DMS 273 (cell line): Measurements from ENCODE around the gene ABCB10.
"Not testable (repeated sequence)": the region's sequence is repeated elsewhere in the genome, so short reads cannot be mapped to it uniquely, and the experiment has no call there.

Experiments used
- DNase-seq: peaks from one replicate; lab custom pipeline; 2025; ENCODE audit not compliant: unreplicated experiment; lab: John Stamatoyannopoulos, UW

ABCB10 gene

DNA sequence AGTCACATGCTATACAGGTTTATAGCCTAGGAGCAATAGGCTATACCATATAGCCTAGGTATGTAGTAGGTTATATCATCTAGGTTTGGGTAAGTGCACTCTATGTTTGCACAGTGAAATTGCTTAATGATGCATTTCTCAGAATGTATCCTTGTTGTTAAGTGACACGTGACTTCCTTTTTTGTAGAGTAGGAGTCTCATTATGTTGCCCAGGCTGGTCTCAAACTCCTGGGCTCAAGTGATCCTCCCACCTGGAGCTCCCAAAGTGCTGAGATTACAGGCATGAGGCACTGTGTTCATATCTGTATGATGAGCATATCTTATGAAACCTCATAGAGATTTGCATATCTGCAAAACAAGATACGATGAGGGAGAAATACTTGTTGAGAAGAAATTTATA, 13.8 kb upstream of the ABCB10 start:
- DNase-seq: no peak

DNA sequence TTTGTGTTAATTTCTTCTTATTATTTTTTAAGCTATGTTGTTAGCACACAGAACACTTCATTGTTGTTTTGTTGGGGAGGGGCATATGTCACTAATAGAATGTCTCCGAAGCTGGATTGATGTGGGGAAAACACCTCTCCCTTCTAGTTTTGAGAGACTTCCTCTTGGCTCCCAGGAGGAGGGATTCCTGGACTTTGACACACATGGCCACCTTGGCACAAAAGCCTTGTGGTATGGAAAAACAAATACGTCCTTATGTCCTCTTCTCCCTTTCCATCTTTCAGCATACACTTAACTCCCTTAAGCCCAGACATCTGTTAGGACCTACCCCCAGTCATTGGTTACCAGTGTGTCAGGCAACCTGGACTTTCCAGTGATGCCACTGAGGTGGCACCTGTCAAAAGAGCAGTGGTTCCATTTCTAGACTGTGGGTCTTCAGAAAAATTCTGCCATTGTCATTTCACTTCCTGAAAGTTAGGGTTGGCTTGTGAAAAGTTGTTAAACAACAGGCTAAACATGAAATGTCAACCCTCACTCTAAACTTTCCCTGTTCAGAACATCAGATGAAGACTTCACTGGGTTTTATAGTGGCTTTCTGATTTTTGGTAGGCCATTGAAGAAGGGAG, 12.5 kb upstream of the ABCB10 start:
- DNase-seq: peak; percentile 81

GRCh38 chr1:229570305-229570704, 11.8 kb upstream of the ABCB10 start:
- no peak for DNase-seq

DNA sequence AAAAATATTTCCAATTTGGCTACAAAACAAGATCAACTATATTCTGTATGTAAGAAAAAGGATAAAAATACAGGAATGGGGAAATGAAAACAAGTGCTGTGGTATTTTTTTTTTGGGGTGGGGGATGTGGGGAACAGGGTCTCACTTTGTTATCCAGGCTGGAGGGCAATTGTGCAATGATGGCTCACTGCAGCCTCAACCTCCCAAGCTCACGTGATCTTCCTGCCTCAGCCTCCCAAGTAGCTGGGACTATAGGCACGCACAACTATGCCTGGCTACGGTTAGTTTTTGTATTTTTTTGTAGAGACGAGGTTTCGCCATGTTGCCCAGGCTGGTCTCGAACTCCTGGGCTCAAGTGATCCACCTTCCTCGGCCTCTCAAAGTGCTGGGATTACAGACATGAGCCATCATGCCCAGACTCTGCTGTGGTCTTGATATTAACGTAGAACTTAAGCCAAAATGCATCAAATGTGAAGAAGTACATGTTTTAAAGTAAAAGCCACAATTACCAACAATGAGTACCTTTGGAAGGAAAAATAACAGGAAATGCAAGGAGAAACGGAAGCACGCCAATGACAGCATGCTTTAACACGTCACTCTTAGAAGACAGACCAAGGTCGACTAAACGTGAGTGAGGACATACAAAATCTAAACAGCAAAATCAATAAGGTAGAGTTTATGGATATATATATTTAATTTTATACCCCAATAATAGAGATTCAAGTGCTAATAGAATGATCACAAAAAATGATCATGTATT, 8.8 kb upstream of the ABCB10 start:
- DNase-seq: no peak

DNA sequence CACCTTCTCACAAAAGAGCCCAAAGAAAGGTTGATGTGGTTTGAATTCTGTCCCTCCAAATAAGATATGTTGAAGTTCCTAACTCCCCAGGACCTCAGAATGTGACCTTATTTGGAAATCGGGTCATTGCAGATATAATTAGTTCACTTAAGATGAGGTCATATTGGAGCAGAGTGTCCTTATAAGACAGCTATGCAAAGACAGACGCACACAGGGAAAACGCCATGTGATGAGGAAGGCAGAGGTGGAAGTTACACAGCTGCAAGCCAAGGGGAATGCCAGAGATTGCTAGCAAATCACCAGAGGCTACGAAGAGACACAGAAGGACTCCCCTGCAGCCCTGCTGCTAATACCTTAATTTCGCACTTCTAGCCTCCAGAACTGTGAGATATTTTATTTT, 5.2 kb upstream of the ABCB10 start:
- peak; percentile 14 for DNase-seq

DNA sequence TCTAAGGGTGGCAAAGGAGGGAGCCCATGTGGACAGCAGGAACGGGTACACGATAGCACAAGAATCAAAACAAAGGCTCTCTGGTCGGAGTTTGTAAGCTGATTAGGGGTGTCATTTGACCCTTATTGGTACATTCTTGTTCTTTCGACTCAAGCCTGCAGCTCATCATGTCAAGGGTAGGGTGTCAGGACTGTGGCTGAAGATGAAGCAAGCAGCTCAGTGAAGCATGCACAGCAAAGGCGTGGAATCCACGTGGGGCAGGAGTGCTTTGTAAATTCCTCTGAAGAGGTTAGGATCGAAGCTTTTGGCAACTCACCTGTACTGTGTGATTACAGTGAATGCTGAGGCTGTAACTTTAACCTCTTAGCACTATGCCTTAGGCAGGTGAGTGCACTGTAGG, 4.7 kb upstream of the ABCB10 start:
- DNase-seq: no peak

DNA sequence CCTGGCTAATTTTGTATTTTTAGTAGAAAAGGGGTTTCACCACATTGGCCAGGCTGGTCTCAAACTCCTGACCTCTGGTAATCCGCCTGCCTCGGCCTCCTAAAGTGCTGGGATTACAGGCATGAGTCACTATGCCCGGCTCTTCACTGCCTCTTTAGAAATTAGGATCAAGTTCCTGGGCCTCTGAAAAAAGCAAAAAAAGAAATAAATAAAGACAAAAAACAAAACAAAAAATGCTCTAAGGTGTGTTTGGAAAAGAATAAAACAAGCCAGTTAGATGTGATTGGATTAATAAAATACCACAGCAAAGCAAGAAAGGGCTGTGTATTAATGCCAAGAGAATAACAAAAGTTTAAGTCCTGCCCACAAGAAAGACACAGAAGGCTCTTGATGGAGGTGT, 4.2 kb upstream of the ABCB10 start:
- DNase-seq: no peak

DNA sequence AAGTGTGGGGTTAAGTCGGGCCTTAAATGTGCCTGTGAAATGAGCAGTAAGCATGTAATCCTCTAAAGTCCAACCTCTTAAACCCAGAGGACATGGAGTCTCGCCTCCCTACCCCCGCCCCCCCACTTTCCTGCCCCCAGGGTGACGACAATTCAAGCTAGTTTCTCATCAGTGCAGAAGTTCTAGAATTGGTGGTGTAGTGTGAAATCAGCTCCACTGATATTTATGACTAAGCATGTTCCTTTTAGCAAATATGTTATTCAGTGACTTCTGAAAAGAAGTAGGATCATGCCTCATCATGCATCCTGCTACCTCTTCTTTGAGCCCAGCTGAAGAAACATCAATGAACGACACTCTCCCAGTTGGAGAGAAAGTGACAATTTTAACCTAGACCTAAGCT, 2.6 kb upstream of the ABCB10 start:
- no peak for DNase-seq

- not testable (repeated sequence) for DNase-seq
These were observed 1.6 kb upstream of the ABCB10 start for GRCh38 chr1:229560124-229560523.

- peak; percentile 17 for DNase-seq
These were observed 862 bp upstream of the ABCB10 start for GRCh38 chr1:229559336-229559801.

GRCh38 chr1:229557913-229558414, 543 bp downstream of the ABCB10 start:
- peak; percentile 78 for DNase-seq

DNA sequence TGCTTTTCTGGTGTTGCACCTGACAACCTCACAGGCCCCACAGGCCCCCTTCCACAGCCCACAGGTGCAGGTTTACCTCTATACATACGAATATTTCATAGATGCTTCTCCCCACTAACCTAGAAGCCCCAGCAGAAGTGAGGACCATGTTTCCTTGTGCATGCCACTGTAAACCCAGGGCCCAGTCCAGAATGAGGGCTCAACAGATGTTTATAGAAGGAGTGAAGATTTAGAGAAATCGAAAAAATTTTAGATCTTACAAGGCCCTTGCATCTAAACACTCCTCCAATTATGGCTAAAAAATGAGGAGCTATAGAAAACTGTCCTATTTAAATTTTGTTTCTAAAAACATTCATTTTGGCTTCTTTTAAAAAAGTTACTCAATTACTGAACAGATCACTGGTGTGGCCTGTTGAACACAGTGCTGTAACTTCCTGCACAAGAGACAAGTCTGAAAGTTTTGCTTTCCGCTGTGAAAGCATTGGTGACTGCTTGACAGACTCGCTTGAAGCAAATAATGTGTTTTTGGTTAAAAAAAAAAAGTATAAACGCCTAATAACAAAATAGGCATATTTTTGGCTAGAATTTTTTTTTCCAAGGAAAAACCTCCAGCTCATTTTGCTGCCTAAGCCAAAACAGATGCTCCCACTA, 1.2 kb downstream of the ABCB10 start:
- DNase-seq: peak; percentile 46

DNA sequence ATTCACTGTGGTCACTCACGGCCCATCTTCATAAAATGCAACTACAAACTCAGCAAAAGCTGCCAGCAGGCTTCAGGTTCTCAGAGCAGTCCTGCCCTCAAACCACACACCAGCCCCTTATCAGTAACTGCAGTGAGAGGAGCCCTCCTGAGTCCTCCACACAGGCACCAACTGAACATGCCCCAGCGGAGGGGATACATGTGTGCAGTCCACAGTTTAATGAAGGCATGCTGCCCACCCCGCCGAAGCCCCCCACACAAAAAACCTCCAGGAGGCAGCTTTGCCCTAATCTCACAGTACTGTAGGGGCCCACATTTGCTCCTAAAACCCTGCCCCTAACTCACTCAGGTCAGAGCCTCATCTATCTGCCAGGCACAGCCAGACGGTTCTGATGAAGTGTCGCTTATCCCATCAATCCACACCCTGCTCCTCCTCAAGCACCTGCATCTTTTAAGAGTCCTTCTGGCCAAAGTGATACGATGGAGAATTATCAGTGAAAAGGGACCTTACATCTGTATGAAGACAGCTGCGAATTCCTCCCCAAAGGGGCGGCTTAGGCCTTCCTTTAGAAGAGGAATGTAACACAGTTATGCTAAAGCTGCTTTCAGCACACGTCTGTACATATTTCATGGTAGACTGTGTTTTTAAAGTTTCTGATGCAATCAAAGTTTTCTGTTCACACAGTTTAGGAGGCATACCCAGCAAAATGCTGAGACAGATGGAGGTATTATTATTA, 3.5 kb downstream of the ABCB10 start:
- no peak for DNase-seq

GRCh38 chr1:229553621-229554130, 4.8 kb downstream of the ABCB10 start:
- DNase-seq: no peak

- DNase-seq: no peak
These were observed 5.8 kb downstream of the ABCB10 start for GRCh38 chr1:229552732-229553131.

- no peak for DNase-seq
These were observed 7.5 kb downstream of the ABCB10 start for GRCh38 chr1:229550812-229551567.

DNA sequence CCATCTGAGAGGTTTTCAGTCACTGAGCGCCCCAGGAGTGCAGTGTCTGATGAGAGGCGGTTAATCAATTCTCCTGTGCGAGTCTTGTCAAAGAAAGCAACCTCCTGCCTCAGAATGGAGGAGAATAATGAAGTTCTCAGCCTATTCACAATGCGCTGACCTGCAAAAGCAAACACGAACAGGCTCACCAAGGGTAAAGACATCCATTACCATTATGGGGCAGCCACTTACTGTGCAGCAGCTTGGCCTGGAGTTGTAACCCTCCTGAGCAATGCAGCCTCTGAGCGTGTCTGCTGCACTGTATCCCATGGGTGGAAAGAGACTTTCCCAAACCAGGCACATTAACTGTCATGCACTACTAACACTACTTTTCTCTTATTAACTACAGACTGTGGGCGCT, 11.0 kb downstream of the ABCB10 start:
- DNase-seq: no peak

DNA sequence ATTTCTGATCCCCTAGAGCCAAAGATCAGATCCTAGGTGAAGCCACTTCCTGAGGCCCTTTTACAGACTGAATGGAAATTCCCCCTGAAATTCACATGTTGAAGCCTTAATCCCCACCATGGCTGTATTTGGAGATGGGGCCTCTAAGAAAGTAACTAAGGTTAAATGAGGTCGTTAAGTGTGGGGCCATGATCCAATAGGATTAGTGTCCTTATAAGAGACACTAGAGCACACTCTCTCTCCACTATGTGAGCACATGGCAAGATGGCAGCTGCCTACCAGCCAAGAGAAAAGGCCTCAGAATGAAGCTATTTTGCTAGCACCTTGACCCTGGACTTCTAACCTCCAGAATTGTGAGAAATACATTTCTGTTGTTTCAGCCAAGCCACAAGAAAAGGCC, 13.9 kb downstream of the ABCB10 start:
- no peak for DNase-seq

- no peak for DNase-seq
These were observed 18.5 kb downstream of the ABCB10 start for GRCh38 chr1:229539863-229540506.

GRCh38 chr1:229538945-229539344, 19.6 kb downstream of the ABCB10 start:
- DNase-seq: no peak
